ENCODE results near the gene MAP6D1. TPM values are rescaled to one million over a fixed set of nuclear protein-coding genes. Genes with fewer than 3 reads are reported as not detected.

MAP6D1 gene
- total and polyA plus RNA-seq, 2 donors from 2014 or later: 1.4 to 1.5 TPM

DNA sequence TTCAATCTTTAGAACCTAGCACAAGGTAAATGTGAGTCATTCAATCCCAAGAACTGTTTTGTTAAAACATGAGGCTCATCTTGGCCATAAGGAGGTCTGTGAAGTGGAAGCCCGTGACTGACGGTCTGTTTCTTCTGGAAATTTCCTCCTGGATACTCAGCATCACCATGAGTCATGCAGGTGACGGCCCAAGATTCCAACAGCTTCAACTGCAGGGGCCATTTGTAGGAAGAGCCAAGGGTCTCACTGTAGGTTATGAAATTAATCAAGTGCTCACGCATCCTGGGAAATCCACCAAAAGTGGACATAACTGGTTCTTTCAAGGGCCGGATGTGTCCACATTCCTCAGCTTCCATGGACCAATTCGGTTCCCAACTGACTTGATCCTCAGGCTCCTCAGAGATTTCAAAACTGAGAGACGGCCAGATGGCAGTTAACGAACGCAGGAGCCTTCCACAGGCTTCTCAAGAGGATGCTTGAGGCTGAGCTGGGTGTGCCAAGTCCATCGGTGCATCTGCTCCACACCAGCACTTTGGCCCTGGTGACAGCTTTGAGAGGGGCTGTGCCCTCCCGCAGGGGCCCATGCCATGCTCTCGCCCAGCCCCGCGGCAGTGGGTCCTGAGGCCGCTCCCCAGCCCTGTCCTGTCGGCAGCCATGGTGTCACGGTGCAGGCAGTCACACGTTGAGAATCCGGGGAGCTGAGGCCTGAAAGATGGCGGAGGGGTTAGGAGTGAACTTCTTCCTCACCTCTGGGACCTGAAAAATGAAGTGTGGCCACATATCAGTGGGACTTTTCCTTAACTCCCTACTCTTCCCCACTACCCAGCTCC, 8.5 kb downstream of the MAP6D1 start:
- FAIRE-seq (no peak), DNase-seq (no peak)
- no peaks in the 10 kb centered on the region for H3K9me3 ChIP-seq (ENCODE audit: control insufficient read depth in 2 of 3, insufficient read depth in 1 of 3, low read length in 3 of 3)
- intact Hi-C loops (cut with DNase I): no loop called here
- no peaks in the 10 kb centered on the region for H3K27me3 ChIP-seq (ENCODE audit: control insufficient read depth, insufficient read depth, low read length)
- no peaks in the 10 kb centered on the region for H3K36me3 ChIP-seq (ENCODE audit: control insufficient read depth in 2 of 3, insufficient read depth in 3 of 3, low read length in 3 of 3)
- H3K9ac ChIP-seq (ENCODE audit: low read length in 3 of 3): no peak overlapping the region
- no peak overlapping the region for H3K27ac ChIP-seq (ENCODE audit: low read depth in 2 of 2, low read length in 2 of 2)
- H3K4me1 ChIP-seq (ENCODE audit: control insufficient read depth in 2 of 3, insufficient read depth in 2 of 3, low read depth in 1 of 3, low read length in 3 of 3): no peaks in the 10 kb centered on the region
- no peak overlapping the region for H3K4me3 ChIP-seq (ENCODE audit: low read length in 3 of 3)
- TF ChIP-seq, protein P1, sequence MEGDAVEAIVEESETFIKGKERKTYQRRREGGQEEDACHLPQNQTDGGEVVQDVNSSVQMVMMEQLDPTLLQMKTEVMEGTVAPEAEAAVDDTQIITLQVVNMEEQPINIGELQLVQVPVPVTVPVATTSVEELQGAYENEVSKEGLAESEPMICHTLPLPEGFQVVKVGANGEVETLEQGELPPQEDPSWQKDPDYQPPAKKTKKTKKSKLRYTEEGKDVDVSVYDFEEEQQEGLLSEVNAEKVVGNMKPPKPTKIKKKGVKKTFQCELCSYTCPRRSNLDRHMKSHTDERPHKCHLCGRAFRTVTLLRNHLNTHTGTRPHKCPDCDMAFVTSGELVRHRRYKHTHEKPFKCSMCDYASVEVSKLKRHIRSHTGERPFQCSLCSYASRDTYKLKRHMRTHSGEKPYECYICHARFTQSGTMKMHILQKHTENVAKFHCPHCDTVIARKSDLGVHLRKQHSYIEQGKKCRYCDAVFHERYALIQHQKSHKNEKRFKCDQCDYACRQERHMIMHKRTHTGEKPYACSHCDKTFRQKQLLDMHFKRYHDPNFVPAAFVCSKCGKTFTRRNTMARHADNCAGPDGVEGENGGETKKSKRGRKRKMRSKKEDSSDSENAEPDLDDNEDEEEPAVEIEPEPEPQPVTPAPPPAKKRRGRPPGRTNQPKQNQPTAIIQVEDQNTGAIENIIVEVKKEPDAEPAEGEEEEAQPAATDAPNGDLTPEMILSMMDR (IDR thresholded peaks at IDR 0.05; ENCODE audit: borderline replicate concordance, extremely low read depth, insufficient read depth): no peak

GRCh38 chr3:183815951-183816475, 9.4 kb downstream of the MAP6D1 start:
- FAIRE-seq: no peak

GRCh38 chr3:183815563-183815940, 9.8 kb downstream of the MAP6D1 start:
- H3K27ac ChIP-seq (ENCODE audit: low read depth in 2 of 2, low read length in 2 of 2): no peak overlapping the region
- intact Hi-C loops (cut with DNase I): no loop called here
- H3K36me3 ChIP-seq (ENCODE audit: control insufficient read depth in 2 of 3, insufficient read depth in 3 of 3, low read length in 3 of 3): peaks cover 0 to 7% (median under 1%) of the 10 kb centered on the region in 3 donors
- no peak for FAIRE-seq
- no peak overlapping the region for H3K9ac ChIP-seq (ENCODE audit: low read length in 3 of 3)
- H3K4me3 ChIP-seq (ENCODE audit: low read length in 3 of 3): no peak overlapping the region
- no peaks in the 10 kb centered on the region for H3K4me1 ChIP-seq (ENCODE audit: control insufficient read depth in 2 of 3, insufficient read depth in 2 of 3, low read depth in 1 of 3, low read length in 3 of 3)
- no peaks in the 10 kb centered on the region for H3K9me3 ChIP-seq (ENCODE audit: control insufficient read depth in 2 of 3, insufficient read depth in 1 of 3, low read length in 3 of 3)
- TF ChIP-seq, protein P1 (IDR thresholded peaks at IDR 0.05; ENCODE audit: borderline replicate concordance, extremely low read depth, insufficient read depth): no peak
- no peak for DNase-seq
- no peaks in the 10 kb centered on the region for H3K27me3 ChIP-seq (ENCODE audit: control insufficient read depth, insufficient read depth, low read length)

More at GRCh38 chr3:183815951-183816475, 9.4 kb downstream of the MAP6D1 start:
- TF ChIP-seq, protein P1 (IDR thresholded peaks at IDR 0.05; ENCODE audit: borderline replicate concordance, extremely low read depth, insufficient read depth): no peak
- Histone ChIP-seq H3K4me1 (ENCODE audit: control insufficient read depth in 2 of 3, insufficient read depth in 2 of 3, low read depth in 1 of 3, low read length in 3 of 3) (no peaks in the 10 kb centered on the region), H3K27me3 (ENCODE audit: control insufficient read depth, insufficient read depth, low read length) (no peaks in the 10 kb centered on the region), H3K9ac (ENCODE audit: low read length in 3 of 3) (no peak overlapping the region), H3K36me3 (ENCODE audit: control insufficient read depth in 2 of 3, insufficient read depth in 3 of 3, low read length in 3 of 3) (peaks cover 0 to 2% (median 0%) of the 10 kb centered on the region in 3 donors), H3K9me3 (ENCODE audit: control insufficient read depth in 2 of 3, insufficient read depth in 1 of 3, low read length in 3 of 3) (no peaks in the 10 kb centered on the region), H3K4me3 (ENCODE audit: low read length in 3 of 3) (no peak overlapping the region), H3K27ac (ENCODE audit: low read depth in 2 of 2, low read length in 2 of 2) (no peak overlapping the region)
- intact Hi-C loops (cut with DNase I): no loop called here
- no peak for DNase-seq
